IMR-90 (cell line): Measurements from ENCODE around the gene P3R3URF. TPM values are rescaled to one million over a fixed set of nuclear protein-coding genes. Genes with fewer than 3 reads are reported as not detected.
A peak's percentile ranks its signal among the peaks of the same experiment; 100 is the strongest.

Source experiments
- ATAC-seq: fragments of 200-7000 bp; cut with Tn5 transposase; 2 replicates; pipeline ENCODE4 v1.9.1; 2020; ENCODE audit warnings: low read depth, mild to moderate bottlenecking, moderate library complexity
- BruUV-seq: library from RNA; stranded (reverse); fragments of 400-500 nt; replicated peaks from 2 replicates; lab custom pipeline; 2021; lab: Mats Ljungman, UMichigan
- CTCF ChIA-PET: fragments of 300-600 bp; formaldehyde crosslinking; extraction: SDS; loops from one replicate; lab custom pipeline; 2021; ENCODE audit warnings: antibody characterized with exemption; lab: Yijun Ruan, JAX
- POLR2A ChIA-PET: fragments of 300-600 bp; sonication (Branson Sonifier 250); formaldehyde crosslinking; loops from one replicate; lab custom pipeline; 2022; ENCODE audit warnings: antibody characterized with exemption; ENCODE audit not compliant: unreplicated experiment; lab: Charles Lee
- DNase-seq: peaks from one replicate; pipeline ENCODE4 v3.0.0; 2013
- H2AFZ ChIP-seq: replicated peaks from 2 replicates; pipeline ENCODE3; 2013; ENCODE audit warnings: low read length, mild to moderate bottlenecking; ENCODE audit not compliant: poor library complexity
- H2AK5ac ChIP-seq: 2 replicates; pipeline ENCODE4 v1.6.1; 2013; ENCODE audit warnings: low read depth, low read length, inconsistent platforms
- H2AK9ac ChIP-seq: replicated peaks from 2 replicates; pipeline ENCODE3; 2013; ENCODE audit warnings: mild to moderate bottlenecking, low read depth, low read length, moderate library complexity; ENCODE audit not compliant: poor library complexity
- H2BK120ac ChIP-seq: 2 replicates; pipeline ENCODE4 v1.6.1; 2013; ENCODE audit warnings: low read depth, low read length, inconsistent platforms
- H2BK15ac ChIP-seq: 3 replicates; pipeline ENCODE4 v1.6.1; 2013; ENCODE audit warnings: low read depth, low read length, inconsistent platforms
- H2BK20ac ChIP-seq: 2 replicates; pipeline ENCODE4 v1.6.1; 2013; ENCODE audit warnings: low read depth, mild to moderate bottlenecking, inconsistent platforms, low read length, moderate library complexity
- H2BK5ac ChIP-seq: 2 replicates; pipeline ENCODE4 v1.6.1; 2013; ENCODE audit warnings: mild to moderate bottlenecking, low read depth, low read length, inconsistent platforms; ENCODE audit not compliant: poor library complexity, severe bottlenecking
- H3K14ac ChIP-seq: replicated peaks from 2 replicates; pipeline ENCODE4 v1.6.1; 2013; ENCODE audit warnings: low read depth, low read length, inconsistent platforms
- H3K18ac ChIP-seq: 2 replicates; pipeline ENCODE4 v1.6.1; 2013; ENCODE audit warnings: low read depth, low read length, control low read depth
- H3K23ac ChIP-seq: 2 replicates; pipeline ENCODE4 v1.6.1; 2013; ENCODE audit warnings: low read depth, low read length, inconsistent platforms
- H3K27ac ChIP-seq: 2 replicates; pipeline ENCODE4 v1.5.1; 2013; ENCODE audit warnings: mild to moderate bottlenecking, control low read depth, low read length; ENCODE audit not compliant: insufficient read depth
- H3K27me3 ChIP-seq: 2 replicates; pipeline ENCODE4 v1.6.1; 2013; ENCODE audit warnings: low read length; ENCODE audit not compliant: control insufficient read depth, insufficient read depth
- H3K36me3 ChIP-seq: 2 replicates; pipeline ENCODE4 v1.6.1; 2013; ENCODE audit warnings: low read length, mixed read lengths; ENCODE audit not compliant: control insufficient read depth, insufficient read depth
- H3K4ac ChIP-seq: 2 replicates; pipeline ENCODE4 v1.6.1; 2013; ENCODE audit warnings: low read depth, low read length, inconsistent platforms
- H3K4me1 ChIP-seq: 2 replicates; pipeline ENCODE4 v1.6.1; 2013; ENCODE audit warnings: low read length, mixed read lengths; ENCODE audit not compliant: control insufficient read depth, insufficient read depth
- H3K4me2 ChIP-seq: 2 replicates; pipeline ENCODE4 v1.6.1; 2013; ENCODE audit warnings: low read depth, mild to moderate bottlenecking, control low read depth, low read length, moderate library complexity
- H3K4me3 ChIP-seq: 2 replicates; pipeline ENCODE4 v1.5.1; 2013; ENCODE audit warnings: low read depth, mild to moderate bottlenecking, control low read depth, low read length, moderate library complexity; ENCODE audit not compliant: insufficient read depth
- H3K56ac ChIP-seq: 2 replicates; pipeline ENCODE4 v1.6.1; 2013; ENCODE audit warnings: low read length, inconsistent platforms; ENCODE audit not compliant: insufficient read depth; ENCODE audit errors: extremely low read depth
- H3K79me1 ChIP-seq, 2 experiments: 2 replicates each; pipeline ENCODE4 v1.6.1; 2013; ENCODE audit warnings: low read length in 2 of 2, inconsistent platforms in 1 of 2, low read depth in 1 of 2
- H3K9ac ChIP-seq: 2 replicates; pipeline ENCODE4 v1.6.1; 2013; ENCODE audit warnings: low read depth, low read length, control low read depth
- H3K9me1 ChIP-seq: 2 replicates; pipeline ENCODE4 v1.6.1; 2013; ENCODE audit warnings: low read length, inconsistent platforms; ENCODE audit not compliant: insufficient read depth
- H3K9me3 ChIP-seq: 2 replicates; pipeline ENCODE4 v1.6.1; 2013; ENCODE audit warnings: low read length; ENCODE audit not compliant: control insufficient read depth, insufficient read depth
- H4K20me1 ChIP-seq: 2 replicates; pipeline ENCODE4 v1.6.1; 2013; ENCODE audit warnings: low read length, inconsistent platforms; ENCODE audit not compliant: insufficient read depth
- H4K5ac ChIP-seq: 2 replicates; pipeline ENCODE4 v1.6.1; 2013; ENCODE audit warnings: mild to moderate bottlenecking, low read depth, low read length, control low read depth
- H4K8ac ChIP-seq, 2 experiments: 2 replicates each; pipeline ENCODE4 v1.6.1; 2013; ENCODE audit warnings: low read depth in 2 of 2, low read length in 2 of 2, control low read depth in 1 of 2, inconsistent platforms in 1 of 2
- H4K91ac ChIP-seq: 2 replicates; pipeline ENCODE4 v1.6.1; 2013; ENCODE audit warnings: low read depth, low read length, inconsistent platforms; ENCODE audit not compliant: insufficient read depth
- BHLHE40 ChIP-seq: fragments of 150-350 bp; IDR thresholded peaks from 2 replicates; pipeline ENCODE4 v1.6.1; 2016; ENCODE audit warnings: mild to moderate bottlenecking, low read depth, low read length
- CEBPB ChIP-seq: IDR thresholded peaks from 2 replicates; pipeline ENCODE4 v1.6.1; 2012; ENCODE audit warnings: low read depth, low read length, improper control_type of control experiment
- CHD1 ChIP-seq: IDR thresholded peaks from 2 replicates; pipeline ENCODE4 v1.6.1; 2012; ENCODE audit warnings: low read depth, low read length, improper control_type of control experiment
- ELK1 ChIP-seq: fragments of 150-350 bp; IDR thresholded peaks from 2 replicates; pipeline ENCODE4 v1.6.1; 2016; ENCODE audit warnings: low read depth, mild to moderate bottlenecking, low read length, moderate library complexity, borderline replicate concordance
- FOS ChIP-seq: fragments of 150-350 bp; IDR thresholded peaks from 2 replicates; pipeline ENCODE4 v1.6.1; 2016; ENCODE audit warnings: low read depth, low read length
- MAFK ChIP-seq: IDR thresholded peaks from 2 replicates; pipeline ENCODE4 v1.6.1; 2012; ENCODE audit warnings: low read depth, low read length, improper control_type of control experiment
- MAZ ChIP-seq: IDR thresholded peaks from 2 replicates; pipeline ENCODE4 v1.6.1; 2012; ENCODE audit warnings: low read depth, mild to moderate bottlenecking, low read length, improper control_type of control experiment, moderate library complexity, borderline replicate concordance
- MXI1 ChIP-seq: IDR thresholded peaks from 2 replicates; pipeline ENCODE4 v1.6.1; 2012; ENCODE audit warnings: low read depth, mild to moderate bottlenecking, low read length, moderate library complexity, borderline replicate concordance
- NFE2L2 ChIP-seq: fragments of 150-350 bp; IDR thresholded peaks from 2 replicates; pipeline ENCODE4 v1.6.1; 2016; ENCODE audit warnings: low read depth, mild to moderate bottlenecking, low read length
- POLR2A ChIP-seq: IDR thresholded peaks from 2 replicates; pipeline ENCODE4 v1.6.1; 2012; ENCODE audit warnings: mild to moderate bottlenecking, low read depth, low read length
- RAD21 ChIP-seq: IDR thresholded peaks from 2 replicates; pipeline ENCODE4 v1.6.1; 2012; ENCODE audit warnings: low read length, improper control_type of control experiment
- RCOR1 ChIP-seq: IDR thresholded peaks from 2 replicates; pipeline ENCODE4 v1.6.1; 2012; ENCODE audit warnings: mild to moderate bottlenecking, low read length, improper control_type of control experiment; ENCODE audit not compliant: insufficient replicate concordance
- RFX5 ChIP-seq: IDR thresholded peaks from 2 replicates; pipeline ENCODE4 v1.8.0; 2012; ENCODE audit warnings: low read depth, mild to moderate bottlenecking, low read length, moderate library complexity
- SMC3 ChIP-seq: fragments of 150-350 bp; IDR thresholded peaks from 2 replicates; pipeline ENCODE4 v1.6.1; 2016; ENCODE audit warnings: low read depth, mild to moderate bottlenecking, antibody characterized with exemption, low read length, moderate library complexity
- WGBS, 2 experiments: methylation state at CpG; one replicate each; pipeline versions ENCODE4 v1.1.5 to v1.1.7; 2013; ENCODE audit warnings: missing lambda C conversion rate in 2 of 2; ENCODE audit not compliant: insufficient read length in 1 of 2; ENCODE audit errors: extremely low coverage in 2 of 2; 5-methylcytosine and 5-hydroxymethylcytosine counted together
- dilution Hi-C: fragments of 300-500 bp; cut with HindIII; formaldehyde crosslinking; loops from one replicate; pipeline ENCODE4 v1.14.3; 2018; ENCODE audit warnings: low sequenced_read_pairs; ENCODE audit not compliant: unreplicated experiment
- in situ Hi-C: fragments of 300-500 bp; cut with MboI; formaldehyde crosslinking; loops from 3 replicates; pipeline ENCODE4 v1.14.3; 2019; ENCODE audit warnings: low sequenced_read_pairs, inconsistent platforms, mixed read lengths
- intact Hi-C: fragments of 100-400 bp; cut with micrococcal nuclease; formaldehyde crosslinking; loops from 2 replicates; pipeline ENCODE4 v1.10.0; 2022
- polyA plus RNA-seq, 3 experiments: library from polyadenylated mRNA; depleted of rRNA; stranded (reverse); fragments of >200 nt; gene quantifications; 2 replicates each; pipeline ENCODE4 v1.2.3, GENCODE V29; 2012; ENCODE audit warnings: low replicate concordance in 1 of 3
- total RNA-seq: library from RNA; depleted of rRNA; stranded (reverse); fragments of >200 nt; gene quantifications from 2 replicates; pipeline ENCODE4 v1.2.3, GENCODE V29; 2012
- TF ChIP-seq, protein P1 (sequence below): conservative IDR thresholded peaks from 2 replicates; pipeline ENCODE4 v1.5.1; 2012; ENCODE audit warnings: mild to moderate bottlenecking, low read depth, low read length, improper control_type of control experiment
- TF ChIP-seq, protein P2 (sequence below): fragments of 150-350 bp; IDR thresholded peaks from 2 replicates; pipeline ENCODE4 v1.6.1; 2017; ENCODE audit warnings: mild to moderate bottlenecking, antibody characterized with exemption, low read length, low read depth

Gene P3R3URF
- total and polyA plus RNA-seq, 2 of the 4 experiments (the other 2 are of a cell fraction) = not detected

GRCh38 chr1:46221749-46222148, 45.5 kb upstream of the P3R3URF start:
- Histone ChIP-seq H3K27ac (no peak overlapping the region), H2AK5ac (no peak overlapping the region), H3K9ac (no peak overlapping the region)

More at GRCh38 chr1:46221749-46222148, 45.5 kb upstream of the P3R3URF start:
- no peak overlapping the region for H2BK5ac ChIP-seq
- H2BK20ac ChIP-seq = no peak overlapping the region
- H3K18ac ChIP-seq = no peak overlapping the region
- no peak overlapping the region for H3K4me2 ChIP-seq
- no peaks in the 10 kb centered on the region; a peak in 1 of 4 replicates for H3K79me1 ChIP-seq
- H2BK15ac ChIP-seq = no peak overlapping the region
- peaks cover 2% of the 10 kb centered on the region; the same call in 1 of the 2 replicates for H3K4me1 ChIP-seq
- H3K9me1 ChIP-seq = 0 out of 2 replicates have a peak, but pooled peaks cover 6% of the 10 kb centered on the region
- TF ChIP-seq MAFK (no peak), MXI1 (no peak), RFX5 (no peak), POLR2A (no peak), SMC3 (no peak), RAD21 (no peak), BHLHE40 (no peak), CEBPB (no peak), MAZ (no peak), NFE2L2 (no peak), CHD1 (no peak), FOS (no peak), ELK1 (no peak), RCOR1 (no peak)
- TF ChIP-seq, protein P1, sequence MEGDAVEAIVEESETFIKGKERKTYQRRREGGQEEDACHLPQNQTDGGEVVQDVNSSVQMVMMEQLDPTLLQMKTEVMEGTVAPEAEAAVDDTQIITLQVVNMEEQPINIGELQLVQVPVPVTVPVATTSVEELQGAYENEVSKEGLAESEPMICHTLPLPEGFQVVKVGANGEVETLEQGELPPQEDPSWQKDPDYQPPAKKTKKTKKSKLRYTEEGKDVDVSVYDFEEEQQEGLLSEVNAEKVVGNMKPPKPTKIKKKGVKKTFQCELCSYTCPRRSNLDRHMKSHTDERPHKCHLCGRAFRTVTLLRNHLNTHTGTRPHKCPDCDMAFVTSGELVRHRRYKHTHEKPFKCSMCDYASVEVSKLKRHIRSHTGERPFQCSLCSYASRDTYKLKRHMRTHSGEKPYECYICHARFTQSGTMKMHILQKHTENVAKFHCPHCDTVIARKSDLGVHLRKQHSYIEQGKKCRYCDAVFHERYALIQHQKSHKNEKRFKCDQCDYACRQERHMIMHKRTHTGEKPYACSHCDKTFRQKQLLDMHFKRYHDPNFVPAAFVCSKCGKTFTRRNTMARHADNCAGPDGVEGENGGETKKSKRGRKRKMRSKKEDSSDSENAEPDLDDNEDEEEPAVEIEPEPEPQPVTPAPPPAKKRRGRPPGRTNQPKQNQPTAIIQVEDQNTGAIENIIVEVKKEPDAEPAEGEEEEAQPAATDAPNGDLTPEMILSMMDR = no peak
- TF ChIP-seq, protein P2, sequence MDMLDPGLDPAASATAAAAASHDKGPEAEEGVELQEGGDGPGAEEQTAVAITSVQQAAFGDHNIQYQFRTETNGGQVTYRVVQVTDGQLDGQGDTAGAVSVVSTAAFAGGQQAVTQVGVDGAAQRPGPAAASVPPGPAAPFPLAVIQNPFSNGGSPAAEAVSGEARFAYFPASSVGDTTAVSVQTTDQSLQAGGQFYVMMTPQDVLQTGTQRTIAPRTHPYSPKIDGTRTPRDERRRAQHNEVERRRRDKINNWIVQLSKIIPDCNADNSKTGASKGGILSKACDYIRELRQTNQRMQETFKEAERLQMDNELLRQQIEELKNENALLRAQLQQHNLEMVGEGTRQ = no peak
- dilution Hi-C loops = no loop called here
- DNase-seq (no peak), ATAC-seq (no peak)
- no peak overlapping the region for H2BK120ac ChIP-seq
- no peaks in the 10 kb centered on the region for H3K9me3 ChIP-seq
- H2AK9ac ChIP-seq = no peak overlapping the region
- in situ Hi-C loops = no loop called here
- H2AFZ ChIP-seq = peak overlapping the region; percentile 4
- no peak overlapping the region for H3K56ac ChIP-seq
- intact Hi-C loops = no loop called here
- H3K27me3 ChIP-seq = no peaks in the 10 kb centered on the region
- POLR2A ChIA-PET = no interaction called here
- CTCF ChIA-PET = interaction anchor here (1.2 kb wide), 1 partner anchor 185 kb away, joined by 4 read pairs; no protein-coding TSS in a partner anchor
- WGBS, 2 experiments = no CpG with 5 or more reads among the region's 4 CpGs
- H4K91ac ChIP-seq = no peak overlapping the region
- H3K4ac ChIP-seq = no peak overlapping the region
- no peak overlapping the region for H4K8ac ChIP-seq
- BruUV-seq = no TSS peak
- H3K4me3 ChIP-seq = no peak overlapping the region
- H3K14ac ChIP-seq = no peak overlapping the region
- peaks cover 2% of the 10 kb centered on the region; the same call in 1 of the 2 replicates for H3K36me3 ChIP-seq
- no peak overlapping the region for H4K5ac ChIP-seq
- no peaks in the 10 kb centered on the region for H4K20me1 ChIP-seq
- H3K23ac ChIP-seq = no peak overlapping the region
